Kidney glomerular epithelial cell (primary cell): Measurements from ENCODE around the gene ABCB11.

Experiments
- DNase-seq: peaks from one replicate; lab custom pipeline; 2025; lab: John Stamatoyannopoulos, UW

The ABCB11 gene

DNA sequence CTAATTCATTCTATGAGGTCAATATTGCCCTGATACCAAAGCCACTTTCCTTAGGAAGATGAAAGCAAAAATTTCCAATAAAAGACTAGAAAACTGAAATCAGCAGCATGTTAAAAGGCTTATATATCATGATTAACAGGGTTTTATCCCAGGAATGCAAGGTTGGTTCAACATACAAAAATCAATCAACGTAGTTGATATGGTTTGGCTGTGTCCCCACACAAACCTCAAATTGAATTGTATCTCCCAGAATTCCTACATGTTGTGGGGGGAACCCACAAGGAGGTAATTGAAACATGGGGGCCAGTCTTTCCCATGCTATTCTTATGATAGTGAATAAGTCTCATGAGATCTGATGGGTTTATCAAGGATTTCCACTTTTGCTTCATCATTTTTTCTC lies 11.7 kb upstream of the ABCB11 start:
- DNase-seq = no peak

DNA sequence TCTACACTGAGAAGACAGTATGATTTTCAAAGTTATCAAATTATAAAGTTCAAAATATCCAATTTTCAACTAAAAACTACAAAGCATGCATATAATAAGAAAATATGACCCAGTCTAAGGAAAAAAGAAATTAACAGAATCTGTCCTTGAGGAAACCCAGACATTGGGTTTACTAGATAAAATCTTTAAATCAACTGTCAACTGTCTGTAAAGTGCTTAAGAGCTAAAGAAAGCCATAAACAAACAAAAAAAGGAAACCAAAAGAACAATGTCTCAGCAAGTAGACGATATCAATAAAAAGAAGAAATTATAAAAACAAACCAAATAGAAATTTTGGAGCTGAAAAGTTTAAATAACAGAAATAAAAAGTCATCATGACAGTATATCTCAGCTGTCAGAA lies 10.5 kb upstream of the ABCB11 start:
- DNase-seq = no peak

DNA sequence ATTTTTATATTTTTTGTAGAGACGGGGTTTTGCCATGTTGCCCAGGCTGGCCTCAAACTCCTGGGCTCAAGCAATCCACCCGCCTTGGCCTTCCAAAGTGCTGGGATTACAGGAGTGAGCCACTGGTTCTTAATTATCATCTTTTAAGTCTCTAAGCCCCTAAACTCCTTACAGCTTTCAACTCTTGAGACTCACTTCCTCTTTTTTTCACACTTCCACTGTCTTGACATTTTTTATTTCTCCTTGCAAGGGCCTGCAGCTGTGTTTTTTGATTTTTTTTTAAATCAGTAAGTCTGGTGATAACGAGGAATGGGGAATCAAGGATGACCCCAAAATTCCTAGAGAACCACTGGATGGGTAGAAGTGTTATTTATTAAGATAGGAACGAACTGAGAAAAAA lies 8.6 kb upstream of the ABCB11 start:
- no peak for DNase-seq

DNA sequence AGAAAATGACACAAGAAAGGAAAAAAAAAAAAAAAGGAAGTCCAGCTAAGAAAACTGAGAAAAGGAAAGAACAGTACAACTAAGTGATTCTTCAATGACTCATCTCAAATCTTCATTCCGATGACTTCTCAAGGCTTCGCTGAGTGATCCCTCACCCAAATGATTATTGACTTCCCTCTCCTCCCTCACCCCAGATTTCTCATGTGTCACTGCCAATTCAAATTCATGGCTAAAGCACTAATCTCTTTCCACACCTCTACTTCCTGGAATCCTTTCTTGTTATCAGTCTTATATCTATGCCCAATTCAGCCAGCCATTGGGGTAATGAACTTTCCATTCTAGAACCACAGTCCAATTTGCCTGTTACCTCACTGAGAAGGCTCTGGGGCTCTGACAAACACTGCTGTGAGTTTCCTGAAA lies 7.2 kb upstream of the ABCB11 start:
- peak; percentile 39 for DNase-seq

DNA sequence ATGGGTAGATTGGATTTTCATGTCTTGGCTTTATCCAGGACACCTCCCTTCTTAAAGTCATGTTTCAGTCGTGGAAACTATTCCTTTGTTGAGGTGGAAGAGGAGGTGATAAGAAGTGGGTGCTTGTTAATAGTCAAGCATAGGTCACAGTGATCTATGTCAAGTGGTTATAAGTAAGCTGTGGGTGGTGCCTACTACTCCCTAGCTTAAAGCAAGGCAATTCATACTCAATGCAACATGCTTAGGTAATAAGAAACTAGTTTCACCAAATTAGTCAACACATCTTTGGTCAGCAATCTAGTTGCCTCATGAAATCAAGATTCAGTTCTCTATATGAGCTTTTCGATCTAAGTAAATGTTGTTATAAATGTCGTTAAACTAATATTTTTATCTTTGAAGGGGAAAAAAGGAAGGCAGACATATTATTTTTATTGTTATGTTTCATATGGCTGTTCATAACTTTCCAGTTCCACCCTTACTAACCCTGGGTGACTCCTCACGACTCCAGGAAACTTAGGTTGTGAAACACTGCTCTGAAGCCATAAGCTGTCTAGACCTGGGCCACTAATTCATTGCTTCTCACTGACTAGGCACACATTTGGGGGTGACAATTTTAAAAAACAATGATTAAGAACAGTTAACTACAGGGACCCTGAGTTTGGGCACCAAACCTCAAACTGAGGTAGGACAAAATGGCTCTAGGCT lies 5.8 kb upstream of the ABCB11 start:
- DNase-seq = no peak

DNA sequence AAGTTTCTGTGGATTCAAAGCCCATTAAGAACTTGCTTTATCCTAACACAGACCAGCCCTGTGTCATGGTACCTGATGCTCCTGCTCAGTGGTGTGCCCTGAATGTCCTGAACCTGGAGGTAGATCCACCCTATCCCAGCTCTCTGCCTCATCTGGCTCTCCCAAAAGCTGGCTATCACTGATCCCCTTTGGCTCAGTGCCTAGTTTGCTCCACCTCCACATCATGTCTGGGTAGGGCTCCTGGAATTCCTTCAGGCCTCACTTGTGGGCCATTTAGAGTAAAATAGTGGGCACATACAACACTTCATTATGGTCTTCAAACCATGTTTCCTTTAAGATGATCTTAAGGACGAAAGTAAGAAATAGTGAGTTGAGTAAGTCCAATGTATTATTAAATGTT lies 4.8 kb upstream of the ABCB11 start:
- no peak for DNase-seq

DNA sequence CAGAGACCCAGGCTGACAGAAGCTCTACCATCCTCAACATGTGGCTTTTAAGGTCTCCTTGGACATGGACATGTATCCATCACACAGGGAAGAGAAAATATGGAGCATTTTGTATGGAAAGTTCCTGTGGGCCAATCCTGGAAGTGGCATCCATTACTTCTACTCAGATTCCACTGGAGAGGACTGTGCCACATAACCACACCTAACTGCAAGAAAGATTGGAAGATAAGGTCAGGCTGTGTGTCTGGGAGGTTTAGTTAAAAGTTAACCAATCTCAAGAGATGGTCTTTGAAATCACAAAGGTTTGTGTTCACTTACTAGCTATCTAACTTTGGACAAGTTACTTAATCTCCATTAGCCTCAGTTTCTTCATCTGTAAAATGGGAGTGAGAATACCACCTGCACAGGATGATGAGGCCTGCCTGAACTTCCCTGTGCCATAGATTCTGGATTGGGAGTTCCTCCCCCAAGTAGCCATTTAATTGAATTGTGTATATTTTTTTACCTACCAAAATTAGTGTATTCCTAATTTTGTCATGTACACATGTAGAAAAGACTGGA lies 3.9 kb upstream of the ABCB11 start:
- no peak for DNase-seq

DNA sequence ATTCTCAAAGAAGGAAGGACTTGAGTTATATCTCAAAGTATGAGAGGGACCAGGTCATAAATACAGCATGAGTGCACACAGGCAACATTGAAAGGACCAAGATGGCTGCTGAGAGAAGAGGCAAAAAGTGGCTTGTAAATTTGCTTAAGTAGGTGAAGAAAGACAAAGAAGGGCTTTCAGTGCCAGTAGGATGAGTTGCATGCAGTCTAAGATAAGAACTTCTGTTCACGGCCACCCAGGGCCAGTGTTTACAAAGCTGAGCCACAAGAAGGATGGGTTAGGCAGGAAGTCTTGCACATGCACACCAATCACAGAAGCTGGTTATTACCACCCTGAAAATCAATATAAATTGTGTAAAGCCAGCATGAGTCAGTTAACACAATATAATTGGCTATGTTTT lies 3.1 kb upstream of the ABCB11 start:
- peak; percentile 6 for DNase-seq

DNA sequence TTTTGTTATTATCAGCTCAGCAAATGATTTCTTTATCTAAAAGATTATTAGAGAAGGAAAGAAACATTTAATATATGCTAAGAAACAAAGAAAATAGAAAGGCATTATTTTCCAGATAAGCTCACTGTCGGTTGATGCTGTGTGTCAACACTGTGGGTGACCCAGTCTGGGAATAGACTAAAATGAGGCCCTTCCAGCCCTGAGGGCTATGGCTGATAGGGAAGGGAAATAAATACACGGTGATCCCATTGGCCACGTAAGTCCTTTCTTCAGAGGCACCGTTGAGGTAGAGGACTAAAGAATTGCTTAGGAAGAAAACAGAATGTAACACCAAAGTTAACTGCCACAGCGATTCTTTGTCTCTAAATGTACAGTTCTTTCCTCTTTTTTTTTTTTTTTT lies 1.8 kb downstream of the ABCB11 start:
- DNase-seq = no peak

DNA sequence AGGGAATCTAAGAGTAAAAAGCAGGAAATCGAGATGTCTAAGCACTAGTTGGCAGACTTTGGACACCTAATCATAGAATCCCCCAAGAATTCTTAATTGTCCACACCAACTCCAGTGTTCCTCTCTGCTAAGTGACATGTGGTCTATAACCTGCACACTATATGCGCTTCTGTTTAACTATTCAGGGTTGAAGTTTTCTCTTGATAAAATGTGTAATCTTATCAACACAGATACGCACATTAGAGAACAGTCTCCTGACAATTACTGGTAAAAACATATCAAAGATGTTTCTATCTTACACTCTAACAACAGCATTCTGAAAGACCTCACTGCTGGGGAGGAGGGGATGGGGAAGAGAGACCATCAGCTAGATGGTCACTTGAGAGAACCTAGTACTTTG lies 3.9 kb downstream of the ABCB11 start:
- no peak for DNase-seq

DNA sequence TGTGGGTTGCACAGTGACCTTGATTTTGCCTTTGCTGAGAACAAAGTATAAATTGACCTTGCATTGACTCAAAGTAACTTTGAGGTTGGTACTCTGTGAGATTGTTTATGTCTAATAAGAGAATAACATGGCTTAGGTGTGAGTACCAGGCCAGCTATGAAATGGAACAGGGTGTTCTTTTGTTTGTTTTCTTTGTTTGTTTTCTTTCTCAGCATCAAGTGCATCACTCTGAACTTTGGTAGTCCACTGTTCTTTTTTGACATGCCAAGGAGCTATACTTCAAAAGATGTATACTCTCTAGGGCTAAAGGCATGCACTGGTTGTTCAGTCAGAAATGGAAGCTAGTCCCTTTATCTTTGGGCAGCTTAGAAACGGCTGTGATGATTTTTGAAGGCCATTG lies 5.1 kb downstream of the ABCB11 start:
- DNase-seq = no peak

DNA sequence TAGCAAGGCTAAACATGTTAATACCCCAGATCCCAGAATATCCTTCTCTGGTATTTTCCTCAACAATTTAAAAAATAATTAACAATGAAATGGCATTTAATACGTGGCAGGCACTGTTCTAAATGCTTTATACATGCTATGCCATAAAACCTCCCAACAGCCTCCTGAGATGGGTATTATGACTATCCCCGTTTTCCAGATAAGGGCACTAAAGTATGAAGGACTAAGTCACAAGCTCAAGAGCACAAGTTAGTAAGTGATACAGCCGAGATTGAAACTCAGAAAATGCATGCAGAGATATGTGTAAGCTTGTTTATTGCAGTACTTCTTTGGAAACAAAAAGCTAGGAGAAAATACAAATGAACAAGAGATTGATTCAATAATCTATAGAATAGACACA lies 8.0 kb downstream of the ABCB11 start:
- DNase-seq = no peak

DNA sequence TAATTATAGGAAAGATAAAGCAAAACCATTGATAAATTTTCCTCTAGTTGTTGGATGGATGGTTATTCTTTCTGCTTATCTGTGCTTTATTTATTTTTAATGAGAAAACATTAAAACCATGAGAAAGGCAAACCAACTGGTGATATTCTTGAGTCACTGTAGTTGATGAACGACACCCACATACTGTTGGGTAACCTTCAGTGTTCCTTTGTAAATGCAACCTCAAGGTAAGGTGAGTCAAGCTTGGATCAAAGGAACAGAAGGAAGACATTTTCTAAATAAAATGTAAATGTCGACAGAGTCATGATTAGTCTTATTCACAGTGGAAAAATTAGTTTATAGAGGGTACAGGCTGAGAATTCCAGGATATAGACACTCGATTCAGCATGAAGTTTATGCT lies 12.7 kb downstream of the ABCB11 start:
- no peak for DNase-seq

DNA sequence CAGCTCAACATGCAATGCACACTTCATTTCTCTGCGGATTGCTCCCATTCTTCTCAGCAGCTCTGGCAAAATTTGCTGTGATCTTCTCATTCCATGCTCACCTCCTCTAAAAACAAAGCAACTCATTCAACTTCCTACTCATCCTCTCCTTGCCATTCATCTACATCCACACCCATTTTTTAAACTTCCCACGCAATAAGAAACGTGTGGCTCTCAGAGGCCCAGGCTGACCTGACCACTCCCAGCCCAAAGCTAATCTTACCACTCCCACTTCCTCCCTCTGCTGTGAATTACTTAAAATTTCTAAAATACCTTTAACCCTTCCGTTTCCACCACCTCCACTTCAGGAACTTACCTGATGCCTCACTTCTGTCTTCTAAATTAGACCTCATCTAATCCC lies 15.2 kb downstream of the ABCB11 start:
- DNase-seq = no peak

DNA sequence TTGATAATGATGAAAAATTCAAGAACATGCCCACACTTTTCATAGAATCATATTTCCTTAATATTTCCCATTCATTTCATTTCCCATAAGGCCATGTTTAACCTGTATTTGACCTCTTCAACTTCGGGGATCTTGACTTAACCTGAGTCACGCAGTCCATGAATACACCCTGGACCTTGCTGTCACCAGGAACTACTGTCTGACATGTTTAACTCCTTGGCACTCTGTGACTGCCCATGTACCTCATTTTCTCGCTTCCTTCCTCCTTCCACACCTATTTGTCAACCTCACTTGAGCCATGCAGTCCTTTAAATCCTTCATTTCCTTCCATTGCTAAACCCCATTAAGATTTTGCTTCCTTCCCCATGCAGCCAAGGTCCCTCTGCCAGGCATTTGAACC lies 16.3 kb downstream of the ABCB11 start:
- DNase-seq = no peak

DNA sequence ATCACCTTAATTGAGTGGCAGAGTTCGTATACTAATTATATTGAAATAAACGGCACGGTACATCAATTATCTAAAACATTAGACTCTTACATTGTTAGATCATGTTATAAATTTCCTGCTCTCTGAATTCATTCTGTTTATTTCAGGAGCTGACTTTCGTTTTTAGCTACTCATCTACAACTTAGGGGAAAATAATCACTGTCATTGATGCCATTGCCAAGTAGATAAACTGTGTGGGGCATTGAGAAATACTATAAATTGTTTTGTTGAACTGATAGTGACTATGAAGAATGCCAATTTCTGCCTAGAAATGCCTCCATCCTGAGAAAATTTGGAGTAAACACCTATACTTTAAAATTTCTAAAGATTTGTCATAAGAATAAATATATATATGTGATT lies 17.5 kb downstream of the ABCB11 start:
- no peak for DNase-seq

DNA sequence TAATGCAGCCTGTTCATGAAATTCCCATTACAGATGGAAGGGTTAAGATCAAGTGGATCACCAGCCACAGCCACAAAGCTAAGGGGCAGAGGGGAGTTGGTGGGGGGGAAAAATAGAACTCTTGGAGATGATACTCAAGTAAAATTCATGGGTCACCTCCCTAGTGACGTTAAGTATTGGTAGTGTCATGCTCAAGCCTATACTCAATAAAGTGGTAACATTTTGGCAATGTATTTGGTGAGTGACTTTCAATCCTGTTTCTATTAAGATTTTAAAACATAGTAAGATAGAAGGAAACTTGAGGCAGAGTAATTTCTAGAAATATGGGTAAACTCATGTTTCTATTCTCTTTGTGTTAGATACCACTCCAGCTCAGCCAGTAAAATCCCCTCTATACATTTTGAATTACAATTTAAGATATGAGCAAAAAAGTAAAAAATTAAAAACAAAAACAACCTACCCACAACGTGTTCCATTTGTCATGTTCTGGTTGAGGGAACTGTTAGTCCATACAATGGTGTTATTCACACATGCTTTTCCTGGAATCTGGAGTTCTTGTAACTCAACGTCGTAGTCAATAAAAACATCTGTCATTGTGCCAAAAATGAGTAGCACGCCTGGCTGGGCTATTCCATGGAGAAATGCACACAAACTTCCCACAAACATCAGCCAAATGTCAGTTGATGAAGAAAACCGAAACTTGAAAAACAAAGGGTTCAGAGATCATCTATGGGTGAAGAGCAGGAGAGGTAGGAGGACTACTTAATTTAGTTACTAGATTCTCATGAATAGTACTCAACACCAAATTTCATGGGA lies 18.1 kb downstream of the ABCB11 start:
- DNase-seq = peak; percentile 5

DNA sequence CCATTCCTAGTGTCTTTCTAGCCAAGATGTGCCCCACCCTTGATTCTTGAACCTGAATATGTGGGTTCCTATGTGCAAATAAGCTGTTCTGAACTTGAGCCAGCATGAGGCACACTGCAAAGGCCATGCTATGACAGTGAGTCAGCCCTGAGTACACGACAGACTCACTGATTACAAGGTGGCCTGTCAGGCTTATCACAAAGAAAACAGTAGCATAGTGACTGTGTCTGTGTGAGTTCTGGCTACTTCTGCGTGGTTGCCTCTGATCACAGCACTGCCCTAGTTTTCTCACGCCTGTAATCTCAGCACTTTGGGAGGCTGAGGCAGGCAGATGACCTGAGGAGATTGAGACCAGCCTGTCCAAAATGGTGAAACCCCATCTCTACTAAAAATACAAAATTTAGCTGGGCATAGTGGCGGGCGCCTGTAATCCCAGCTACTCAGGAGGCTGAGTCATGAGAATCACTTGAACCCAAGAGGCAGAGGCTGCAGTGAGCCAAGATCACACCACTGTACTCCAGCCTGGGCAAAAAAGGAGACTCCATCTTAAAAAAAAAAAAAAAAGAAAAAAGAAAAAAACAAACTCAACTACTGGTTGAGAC lies 18.8 kb downstream of the ABCB11 start:
- peak; percentile 74 for DNase-seq

DNA sequence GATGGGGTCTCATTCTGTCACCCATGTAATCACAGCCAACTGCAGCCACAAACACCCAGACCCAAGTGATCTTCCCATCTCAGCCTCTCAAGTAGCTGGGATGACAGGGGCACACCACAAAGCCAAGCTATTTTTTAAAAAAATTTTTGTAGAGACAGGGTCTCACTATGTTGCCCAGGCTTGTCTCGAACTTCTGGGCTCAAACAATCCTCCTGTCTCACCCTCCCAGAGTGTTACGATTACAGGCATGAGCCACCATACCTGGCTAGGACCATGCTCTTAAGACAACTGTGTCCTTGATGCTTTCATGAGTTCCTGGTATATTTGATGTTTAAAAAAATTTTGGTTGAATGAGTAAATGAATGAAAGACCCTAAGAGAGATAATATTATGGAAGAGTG lies 19.4 kb downstream of the ABCB11 start:
- no peak for DNase-seq

DNA sequence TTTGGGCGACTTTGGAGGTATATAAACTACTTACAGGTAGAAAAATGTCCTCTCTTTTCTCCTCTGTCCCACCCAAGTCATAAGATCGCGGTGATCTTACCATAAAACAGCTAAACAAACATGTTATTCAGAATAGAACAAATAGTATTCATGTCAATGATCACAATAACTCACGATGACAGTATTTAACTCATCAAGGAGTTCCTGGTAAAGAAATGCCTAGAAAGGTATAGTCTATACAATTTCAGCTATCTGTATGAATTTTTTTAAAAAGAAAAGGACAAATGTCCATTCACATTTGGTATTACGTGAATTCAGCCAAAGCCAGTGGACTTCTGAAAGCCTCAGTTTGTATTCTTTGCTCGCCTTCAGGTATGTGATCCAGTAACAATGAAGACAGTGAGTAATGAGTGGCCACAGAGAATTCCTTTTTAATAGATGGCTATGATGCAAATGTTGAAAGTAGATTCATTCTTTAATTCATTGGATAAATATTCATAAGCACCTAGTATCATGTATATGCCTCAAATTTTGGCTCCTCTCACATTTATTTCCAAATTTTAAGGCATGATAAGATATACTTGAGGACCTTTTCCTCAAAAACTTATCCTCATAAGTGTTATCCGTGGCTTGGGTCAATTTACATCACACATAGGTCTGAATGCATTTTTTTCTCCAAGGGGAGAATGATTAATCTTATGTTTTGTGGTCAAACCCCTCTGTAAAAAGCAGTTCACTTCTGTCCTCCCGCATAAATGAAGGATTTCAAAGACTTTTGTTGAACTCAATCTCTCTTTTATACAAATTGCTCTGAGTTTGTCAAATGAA lies 20.3 kb downstream of the ABCB11 start:
- DNase-seq = no peak

DNA sequence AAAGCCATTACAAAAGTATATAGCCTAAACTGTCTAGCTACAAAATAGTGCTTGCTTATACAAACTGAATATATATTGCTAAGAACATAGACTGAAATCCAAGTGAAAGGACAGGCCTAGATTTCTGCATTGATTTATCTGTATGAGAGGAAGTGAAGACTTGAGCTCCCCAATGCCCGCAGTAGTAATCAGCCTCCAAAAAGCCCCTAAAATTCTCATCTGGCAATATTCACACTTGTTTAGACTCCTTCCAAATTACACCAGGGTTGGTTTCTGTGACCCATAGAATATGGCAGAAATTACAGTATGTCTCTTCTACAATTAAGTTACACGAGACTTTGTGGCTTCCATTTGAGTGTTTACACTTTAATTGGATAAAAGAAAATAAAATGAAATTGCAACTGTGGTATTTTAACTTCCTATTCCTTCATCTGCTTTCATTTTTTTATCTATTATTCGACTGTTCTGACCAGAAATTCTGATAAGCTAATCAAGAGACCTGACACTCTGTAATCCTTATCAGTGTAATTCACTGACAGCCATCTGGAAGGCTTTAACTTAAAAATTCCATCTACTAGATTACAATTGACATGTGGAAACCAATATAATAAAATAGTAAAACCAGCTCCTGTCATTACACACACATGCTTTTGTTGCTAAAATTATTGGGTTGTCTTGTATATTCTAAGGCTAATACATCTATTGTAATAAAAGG lies 21.1 kb downstream of the ABCB11 start:
- DNase-seq = no peak
